Hepatocyte (in vitro differentiated cells): ENCODE measurements around the gene CREG2. TPM values are rescaled to one million over a fixed set of nuclear protein-coding genes. Genes with fewer than 3 reads are reported as not detected.

Source experiments
- DNase-seq: peaks from one replicate; pipeline ENCODE4 v3.0.0-alpha.2; 2016; ENCODE audit warnings: low spot score
- H2AFZ ChIP-seq: fragments of 200-600 bp; sonication (generic); 2 replicates; pipeline ENCODE4 v1.6.0; 2016; ENCODE audit warnings: antibody characterized with exemption, mild to moderate bottlenecking
- H3K27ac ChIP-seq: fragments of 200-600 bp; sonication (generic); 2 replicates; pipeline ENCODE4 v1.5.1; 2016; ENCODE audit warnings: mild to moderate bottlenecking
- H3K27me3 ChIP-seq: fragments of 200-600 bp; sonication (generic); 2 replicates; pipeline ENCODE4 v1.6.1; 2016
- H3K36me3 ChIP-seq: fragments of 200-600 bp; sonication (generic); replicated peaks from 2 replicates; pipeline ENCODE4 v1.5.1; 2016; ENCODE audit warnings: low read depth; ENCODE audit not compliant: insufficient read depth
- H3K4me1 ChIP-seq: fragments of 200-600 bp; sonication (generic); 2 replicates; pipeline ENCODE4 v1.5.1; 2016; ENCODE audit warnings: mild to moderate bottlenecking, moderate library complexity; ENCODE audit not compliant: insufficient read depth
- H3K4me2 ChIP-seq: fragments of 200-600 bp; sonication (generic); 2 replicates; pipeline ENCODE4 v1.6.0; 2016
- H3K4me3 ChIP-seq: fragments of 200-600 bp; sonication (generic); 2 replicates; pipeline ENCODE4 v1.5.1; 2016; ENCODE audit warnings: mild to moderate bottlenecking
- H3K79me2 ChIP-seq: fragments of 200-600 bp; sonication (generic); 2 replicates; pipeline ENCODE4 v1.6.0; 2017; ENCODE audit warnings: mild to moderate bottlenecking
- H3K9me2 ChIP-seq: fragments of 200-600 bp; sonication (generic); replicated peaks from 2 replicates; pipeline ENCODE4 v1.6.0; 2017; ENCODE audit warnings: mild to moderate bottlenecking; ENCODE audit not compliant: insufficient read depth
- H3K9me3 ChIP-seq: fragments of 200-600 bp; sonication (generic); 2 replicates; pipeline ENCODE4 v1.5.1; 2016; ENCODE audit warnings: low read depth, mild to moderate bottlenecking
- H4K20me1 ChIP-seq: fragments of 200-600 bp; sonication (generic); 2 replicates; pipeline ENCODE4 v1.6.0; 2016; ENCODE audit warnings: mild to moderate bottlenecking; ENCODE audit not compliant: insufficient read depth, poor library complexity, severe bottlenecking
- EZH2 ChIP-seq: fragments of 200-600 bp; sonication (generic); IDR thresholded peaks from 2 replicates; pipeline ENCODE4 v1.6.1; 2016; ENCODE audit warnings: antibody characterized with exemption, mild to moderate bottlenecking, borderline replicate concordance
- EZH2phosphoT487 ChIP-seq: fragments of 200-600 bp; sonication (generic); IDR thresholded peaks from one replicate; pipeline ENCODE4 v1.6.1; 2018; ENCODE audit warnings: antibody characterized with exemption, mild to moderate bottlenecking, low read depth, moderate library complexity; ENCODE audit not compliant: unreplicated experiment, severe bottlenecking
- WGBS: methylation state at CpG from one replicate; pipeline ENCODE4 v1.1.6; 2016; ENCODE audit warnings: low lambda C conversion rate; ENCODE audit errors: missing lambda C conversion rate; 5-methylcytosine and 5-hydroxymethylcytosine counted together
- polyA plus RNA-seq: library from polyadenylated mRNA; unstranded; fragments of >200 nt; fragmentation: Nextera tagmentation; extraction: Ambion mirVana; gene quantifications from 2 replicates; pipeline ENCODE4 v1.2.1, GENCODE V29; 2016
- total RNA-seq: library from RNA; depleted of rRNA; stranded (reverse); fragments of >200 nt; gene quantifications from 2 replicates; pipeline ENCODE4 v1.2.3, GENCODE V29; 2014
- TF ChIP-seq, protein P1 (sequence below): fragments of 200-600 bp; sonication (generic); IDR thresholded peaks from 2 replicates; pipeline ENCODE4 v1.5.1; 2016; ENCODE audit warnings: antibody characterized with exemption, mild to moderate bottlenecking; ENCODE audit not compliant: poor library complexity

Gene CREG2
- total and polyA plus RNA-seq, 2 experiments from 2014 or later = 2.2 to 4.8 TPM

DNA sequence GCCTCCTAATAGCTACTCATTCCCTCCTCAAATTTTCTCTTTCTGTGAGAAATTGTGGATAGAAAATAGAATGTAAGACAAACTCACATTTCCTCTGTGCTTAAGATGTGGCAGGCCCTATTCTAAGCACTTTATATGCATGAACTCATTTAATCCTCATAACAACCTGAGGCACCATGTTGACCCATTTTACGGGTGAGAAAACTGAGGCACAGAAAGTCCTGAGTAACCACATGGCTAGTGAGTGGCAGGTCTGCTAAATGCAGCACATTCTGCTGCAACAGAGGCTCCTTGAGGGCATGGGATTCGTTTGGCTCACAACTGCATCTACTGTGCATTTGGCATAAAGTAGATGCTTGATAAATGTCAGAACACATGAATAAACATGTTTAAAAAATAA lies 56.1 kb downstream of the CREG2 start:
- no peak overlapping the region for H3K4me2 ChIP-seq
- no peaks in the 10 kb centered on the region for H3K79me2 ChIP-seq
- no peak for TF ChIP-seq EZH2phosphoT487
- TF ChIP-seq EZH2 = no peak
- H3K27me3 ChIP-seq = no peaks in the 10 kb centered on the region
- H2AFZ ChIP-seq = no peak overlapping the region
- no peaks in the 10 kb centered on the region for H3K9me2 ChIP-seq
- no peaks in the 10 kb centered on the region for H3K9me3 ChIP-seq
- 88% methylated on average over 2 of the region's 2 CpGs for WGBS
- H4K20me1 ChIP-seq = no peaks in the 10 kb centered on the region
- no peak for DNase-seq
- H3K27ac ChIP-seq = peak overlapping the region; percentile 51
- no peak overlapping the region for H3K4me3 ChIP-seq
- H3K4me1 ChIP-seq = peaks cover 12% of the 10 kb centered on the region
- no peaks in the 10 kb centered on the region for H3K36me3 ChIP-seq

DNA sequence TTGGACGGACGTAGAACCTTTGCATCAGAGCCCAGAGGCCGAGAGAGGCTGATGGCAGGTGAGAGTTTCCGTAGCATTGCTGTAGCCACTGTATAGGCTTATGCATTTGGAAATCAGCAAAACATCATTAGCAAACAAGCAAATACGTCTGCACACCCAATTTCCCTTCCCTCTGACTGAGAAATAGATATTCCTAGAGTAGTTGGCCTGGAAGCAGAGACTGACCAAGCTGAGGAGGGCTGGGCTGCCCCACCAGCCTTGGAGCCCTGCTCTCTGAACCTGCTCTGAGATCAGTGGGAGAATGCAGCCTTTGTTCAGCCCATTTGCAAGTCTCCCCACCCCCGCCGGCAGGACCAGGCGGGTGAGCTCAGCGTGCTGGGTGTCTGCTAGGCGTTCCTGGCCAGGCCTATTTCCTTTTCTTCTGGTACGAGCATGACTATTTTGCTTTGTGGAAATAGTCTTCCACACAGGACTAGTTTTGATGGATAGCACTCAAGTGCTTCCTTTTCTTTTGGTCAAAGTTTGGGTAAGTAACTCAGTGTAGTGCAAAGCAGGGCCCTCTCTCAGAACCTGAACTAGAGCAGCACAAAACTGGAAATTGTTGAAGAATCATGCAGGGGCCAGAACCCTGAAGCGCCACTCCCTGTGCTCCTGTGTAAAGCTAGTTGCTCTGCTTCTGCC lies 56.9 kb downstream of the CREG2 start:
- 60% methylated on average over 12 of the region's 12 CpGs for WGBS
- H4K20me1 ChIP-seq = no peaks in the 10 kb centered on the region
- peak overlapping the region; percentile 2 for H3K4me2 ChIP-seq
- H3K27ac ChIP-seq = peak overlapping the region; percentile 51
- H3K9me2 ChIP-seq = no peaks in the 10 kb centered on the region
- H3K79me2 ChIP-seq = no peaks in the 10 kb centered on the region
- no peaks in the 10 kb centered on the region for H3K9me3 ChIP-seq
- peak; percentile 46 for DNase-seq
- TF ChIP-seq, protein P1, sequence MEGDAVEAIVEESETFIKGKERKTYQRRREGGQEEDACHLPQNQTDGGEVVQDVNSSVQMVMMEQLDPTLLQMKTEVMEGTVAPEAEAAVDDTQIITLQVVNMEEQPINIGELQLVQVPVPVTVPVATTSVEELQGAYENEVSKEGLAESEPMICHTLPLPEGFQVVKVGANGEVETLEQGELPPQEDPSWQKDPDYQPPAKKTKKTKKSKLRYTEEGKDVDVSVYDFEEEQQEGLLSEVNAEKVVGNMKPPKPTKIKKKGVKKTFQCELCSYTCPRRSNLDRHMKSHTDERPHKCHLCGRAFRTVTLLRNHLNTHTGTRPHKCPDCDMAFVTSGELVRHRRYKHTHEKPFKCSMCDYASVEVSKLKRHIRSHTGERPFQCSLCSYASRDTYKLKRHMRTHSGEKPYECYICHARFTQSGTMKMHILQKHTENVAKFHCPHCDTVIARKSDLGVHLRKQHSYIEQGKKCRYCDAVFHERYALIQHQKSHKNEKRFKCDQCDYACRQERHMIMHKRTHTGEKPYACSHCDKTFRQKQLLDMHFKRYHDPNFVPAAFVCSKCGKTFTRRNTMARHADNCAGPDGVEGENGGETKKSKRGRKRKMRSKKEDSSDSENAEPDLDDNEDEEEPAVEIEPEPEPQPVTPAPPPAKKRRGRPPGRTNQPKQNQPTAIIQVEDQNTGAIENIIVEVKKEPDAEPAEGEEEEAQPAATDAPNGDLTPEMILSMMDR = no peak
- TF ChIP-seq EZH2phosphoT487 (no peak), EZH2 (no peak)
- H3K4me3 ChIP-seq = no peak overlapping the region
- H3K4me1 ChIP-seq = peaks cover 12% of the 10 kb centered on the region
- peak overlapping the region; percentile 18 for H2AFZ ChIP-seq
- H3K27me3 ChIP-seq = no peaks in the 10 kb centered on the region
- no peaks in the 10 kb centered on the region for H3K36me3 ChIP-seq

DNA sequence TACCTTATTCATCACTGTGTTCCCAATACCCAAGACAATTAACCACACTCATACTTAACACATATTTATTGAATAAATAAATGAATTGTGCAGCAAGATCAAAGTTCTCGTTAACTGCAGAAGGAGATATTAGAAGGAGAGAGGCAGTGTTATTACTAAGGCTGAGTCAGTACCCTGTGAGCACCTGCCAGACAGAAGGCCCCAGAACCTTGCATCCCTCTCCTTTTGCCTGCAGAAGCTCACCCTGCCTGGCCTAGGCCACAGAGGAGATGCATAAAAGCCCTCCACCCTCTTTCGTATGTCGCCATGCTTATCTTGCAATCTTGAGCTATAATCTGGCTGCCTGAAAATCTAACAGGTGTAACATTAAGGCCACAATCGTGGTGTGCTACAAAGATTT lies 58.3 kb downstream of the CREG2 start:
- Histone ChIP-seq H3K4me1 (peaks cover 12% of the 10 kb centered on the region), H3K27me3 (no peaks in the 10 kb centered on the region), H3K4me3 (no peak overlapping the region), H3K9me2 (no peaks in the 10 kb centered on the region), H4K20me1 (no peaks in the 10 kb centered on the region), H3K27ac (peak overlapping the region; percentile 67), H3K9me3 (no peaks in the 10 kb centered on the region), H3K79me2 (no peaks in the 10 kb centered on the region), H2AFZ (no peak overlapping the region), H3K4me2 (no peak overlapping the region), H3K36me3 (no peaks in the 10 kb centered on the region)
- WGBS = 72% methylated on average over 4 of the region's 4 CpGs
- no peak for DNase-seq
- TF ChIP-seq, protein P1 = no peak
- TF ChIP-seq EZH2 = no peak

DNA sequence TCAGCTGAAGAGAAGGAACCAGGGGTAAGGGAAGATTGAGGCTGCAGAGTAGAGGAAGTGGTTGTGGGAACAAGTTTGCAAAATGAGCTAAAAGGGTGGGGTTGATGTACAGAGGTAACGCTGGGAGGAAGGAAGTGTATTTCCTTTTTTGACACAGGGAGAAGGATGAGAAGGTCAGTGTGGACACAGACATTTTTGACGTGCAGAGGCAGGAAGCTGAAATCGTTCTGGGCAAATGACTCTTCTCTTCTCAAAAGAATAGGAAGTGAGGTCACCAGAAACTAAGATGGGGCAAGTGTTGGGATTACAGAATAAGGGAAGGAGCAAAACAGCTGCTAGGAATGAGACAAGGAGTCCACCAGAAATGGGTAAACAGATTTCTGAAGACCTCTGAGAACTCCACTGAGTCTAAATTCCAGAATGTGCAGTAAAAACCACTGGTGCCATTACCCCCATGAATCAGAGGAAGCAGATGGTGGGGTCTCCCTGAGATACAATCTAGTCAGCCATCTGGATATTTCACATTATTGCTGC lies 58.8 kb downstream of the CREG2 start:
- 78% methylated on average over 3 of the region's 3 CpGs for WGBS
- DNase-seq = no peak
- no peak overlapping the region for H3K4me3 ChIP-seq
- H3K27ac ChIP-seq = peak overlapping the region; percentile 67
- H3K27me3 ChIP-seq = no peaks in the 10 kb centered on the region
- peak overlapping the region; percentile 27 for H3K4me2 ChIP-seq
- H3K79me2 ChIP-seq = no peaks in the 10 kb centered on the region
- H3K9me3 ChIP-seq = no peaks in the 10 kb centered on the region
- no peaks in the 10 kb centered on the region for H4K20me1 ChIP-seq
- no peaks in the 10 kb centered on the region for H3K9me2 ChIP-seq
- TF ChIP-seq EZH2 = no peak
- TF ChIP-seq, protein P1 = no peak
- no peak for TF ChIP-seq EZH2phosphoT487
- H2AFZ ChIP-seq = no peak overlapping the region
- peaks cover 12% of the 10 kb centered on the region for H3K4me1 ChIP-seq
- no peaks in the 10 kb centered on the region for H3K36me3 ChIP-seq
